Naive thymus-derived CD4-positive, alpha-beta T cell (primary cell): ENCODE data around the gene S100A10. TPM values are rescaled to one million over a fixed set of nuclear protein-coding genes. Genes with fewer than 3 reads are reported as not detected.

ENCODE experiments used
- ATAC-seq: fragments of 150-1000 bp; cut with Tn5 transposase; 2 replicates; pipeline ENCODE4 v1.10.0; 2021; ENCODE audit warnings: mild to moderate bottlenecking, moderate library complexity
- CTCF ChIA-PET: fragments of 350-600 bp; sonication (Branson Sonifier 250); formaldehyde crosslinking; loops from one replicate; lab custom pipeline; 2021; ENCODE audit warnings: antibody characterized with exemption; lab: Charles Lee
- POLR2A ChIA-PET: fragments of 350-600 bp; sonication (Branson Sonifier 250); formaldehyde crosslinking; loops from one replicate; lab custom pipeline; 2021; ENCODE audit warnings: antibody characterized with exemption, inconsistent platforms; lab: Charles Lee
- DNase-seq, 9 donors: peaks; one replicate each; pipeline versions ENCODE4 v3.0.0 to v3.0.0-alpha.2; 2020 to 2022; ENCODE audit warnings: mixed read lengths in 1 of 9
- H3K27ac ChIP-seq: one replicate; pipeline ENCODE4 v1.7.0; 2013; ENCODE audit warnings: mild to moderate bottlenecking, low read depth, low read length, moderate library complexity
- H3K27me3 ChIP-seq, 2 donors: one replicate each; pipeline ENCODE4 v1.7.0; 2013; ENCODE audit warnings: low read length in 2 of 2, mild to moderate bottlenecking in 2 of 2, moderate library complexity in 2 of 2; ENCODE audit not compliant: control insufficient read depth in 2 of 2, insufficient read depth in 2 of 2
- H3K36me3 ChIP-seq, 3 experiments: 1 replicate in 2 of 3; 2 replicates in 1 of 3; pipeline ENCODE4 v1.7.0; 2013; ENCODE audit warnings: low read length in 3 of 3, mild to moderate bottlenecking in 3 of 3, moderate library complexity in 1 of 3; ENCODE audit not compliant: insufficient read depth in 3 of 3, control insufficient read depth in 2 of 3
- H3K4me1 ChIP-seq, 2 donors: one replicate each; pipeline ENCODE4 v1.7.0; 2013; ENCODE audit warnings: low read length in 2 of 2, mild to moderate bottlenecking in 2 of 2, moderate library complexity in 1 of 2; ENCODE audit not compliant: control insufficient read depth in 2 of 2, insufficient read depth in 2 of 2
- H3K4me3 ChIP-seq: 2 replicates; pipeline ENCODE4 v1.7.0; 2013; ENCODE audit warnings: mild to moderate bottlenecking, low read length
- H3K9me3 ChIP-seq, 3 experiments: 1 replicate in 2 of 3; 2 replicates in 1 of 3; pipeline ENCODE4 v1.7.0; 2013; ENCODE audit warnings: low read length in 3 of 3; ENCODE audit not compliant: control insufficient read depth in 2 of 3
- H3K27ac Mint-ChIP-seq, 9 donors: one replicate each; pipeline ENCODE4 v1.8.0; 2020 to 2022; ENCODE audit warnings: mixed read lengths in 9 of 9, mild to moderate bottlenecking in 8 of 9, moderate library complexity in 5 of 9, inconsistent platforms in 2 of 9
- H3K27me3 Mint-ChIP-seq, 5 donors: one replicate each; pipeline ENCODE4 v1.8.0; 2021 to 2022; ENCODE audit warnings: mixed read lengths in 5 of 5, mild to moderate bottlenecking in 1 of 5
- H3K36me3 Mint-ChIP-seq, 5 donors: one replicate each; pipeline ENCODE4 v1.8.0; 2020 to 2022; ENCODE audit warnings: mixed read lengths in 5 of 5, mild to moderate bottlenecking in 3 of 5, inconsistent platforms in 1 of 5
- H3K4me1 Mint-ChIP-seq, 7 donors: one replicate each; pipeline ENCODE4 v1.8.0; 2020 to 2022; ENCODE audit warnings: mixed read lengths in 7 of 7, mild to moderate bottlenecking in 3 of 7, inconsistent platforms in 1 of 7
- H3K4me3 Mint-ChIP-seq, 10 donors: one replicate each; pipeline ENCODE4 v1.8.0; 2020 to 2022; ENCODE audit warnings: mild to moderate bottlenecking in 10 of 10, mixed read lengths in 10 of 10, moderate library complexity in 6 of 10, inconsistent platforms in 2 of 10
- H3K9me3 Mint-ChIP-seq, 11 donors: one replicate each; pipeline ENCODE4 v1.8.0; 2020 to 2022; ENCODE audit warnings: mixed read lengths in 11 of 11, mild to moderate bottlenecking in 4 of 11, inconsistent platforms in 1 of 11, moderate library complexity in 1 of 11
- intact Hi-C, 2 donors: fragments of 100-400 bp; cut with micrococcal nuclease; formaldehyde crosslinking; loops; one replicate each; pipeline ENCODE4 v1.15.1; 2023
- polyA plus RNA-seq, 2 donors: library from polyadenylated mRNA; unstranded; fragments of 300-500 nt; fragmentation: Illumina TruSeq; gene quantifications; one replicate each; pipeline ENCODE4 v1.2.3, GENCODE V29; 2021
- total RNA-seq, 6 experiments: library from RNA in 5 of 6; stranded (reverse) in 5 of 6; gene quantifications; 1 replicate in 5 of 6; 2 replicates in 1 of 6; pipeline ENCODE4 v1.2.3 and lab custom pipeline; 2021 to 2026

The S100A10 gene
- total and polyA plus RNA-seq, 7 experiments from 2014 or later: 131 to 492 (median 329) TPM

GRCh38 chr1:151977662-151978230, 15.9 kb downstream of the S100A10 start:
- H3K4me3 ChIP-seq: no peak overlapping the region
- H3K4me1 Mint-ChIP-seq: peaks cover 5 to 24% (median 7%) of the 10 kb centered on the region in 7 donors
- DNase-seq (no peak), ATAC-seq (no peak)
- H3K27ac Mint-ChIP-seq: no peak overlapping the region
- peaks cover 0 to 22% (median 0%) of the 10 kb centered on the region in 5 donors for H3K27me3 Mint-ChIP-seq
- intact Hi-C loops: no loop called here
- POLR2A ChIA-PET: no interaction called here
- no peaks in the 10 kb centered on the region for H3K27me3 ChIP-seq
- no peaks in the 10 kb centered on the region for H3K9me3 Mint-ChIP-seq
- H3K9me3 ChIP-seq: no peaks in the 10 kb centered on the region
- no peaks in the 10 kb centered on the region for H3K4me1 ChIP-seq
- peaks cover 0 to 10% (median 7%) of the 10 kb centered on the region in 3 experiments for H3K36me3 ChIP-seq
- peaks cover 6 to 30% (median 8%) of the 10 kb centered on the region in 5 donors for H3K36me3 Mint-ChIP-seq
- CTCF ChIA-PET: interaction anchor here (0.8 to 3.9 kb wide), 3 partner anchors 10 to 57 kb away, joined by 3 to 28 read pairs (median 3); no protein-coding TSS in a partner anchor
- no peak overlapping the region for H3K27ac ChIP-seq
- H3K4me3 Mint-ChIP-seq: no peak overlapping the region

DNA sequence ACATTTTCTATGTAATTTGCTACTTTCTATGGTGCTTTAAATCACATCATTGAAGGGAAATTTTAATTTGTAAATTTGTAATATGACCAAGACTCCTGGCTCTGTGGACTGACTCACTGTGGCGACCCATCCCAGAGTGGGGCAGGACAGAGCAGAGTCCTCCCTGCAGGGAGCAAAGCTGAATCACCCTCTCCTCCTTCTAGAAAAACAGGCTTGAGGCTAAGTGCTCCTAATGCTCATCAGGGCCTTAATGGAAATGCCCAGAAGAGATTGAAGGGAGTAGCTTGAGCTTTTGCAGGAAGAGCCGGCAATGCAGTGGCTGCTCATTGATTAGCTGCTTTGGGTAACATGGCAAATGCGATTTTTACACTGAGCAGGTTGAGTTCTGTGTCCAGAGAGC, 16.8 kb downstream of the S100A10 start:
- H3K27me3 ChIP-seq: no peaks in the 10 kb centered on the region
- POLR2A ChIA-PET: no interaction called here
- no peak for DNase-seq
- Mint-ChIP-seq H3K27me3 (peaks cover 0 to 22% (median 0%) of the 10 kb centered on the region in 5 donors), H3K4me3 (no peak overlapping the region), H3K27ac (no peak overlapping the region), H3K9me3 (no peaks in the 10 kb centered on the region), H3K4me1 (peaks cover 5 to 25% (median 7%) of the 10 kb centered on the region in 7 donors), H3K36me3 (peaks cover 0 to 22% (median 8%) of the 10 kb centered on the region in 5 donors)
- H3K9me3 ChIP-seq: no peaks in the 10 kb centered on the region
- ATAC-seq: no peak
- H3K4me1 ChIP-seq: peaks cover 0 to 4% of the 10 kb centered on the region in 2 donors
- intact Hi-C loops: no loop called here
- no peak overlapping the region for H3K27ac ChIP-seq
- H3K36me3 ChIP-seq: peaks cover 0 to 6% (median 0%) of the 10 kb centered on the region in 3 experiments
- no peak overlapping the region for H3K4me3 ChIP-seq
- CTCF ChIA-PET: interaction anchor here (1.1 to 3.9 kb wide), 3 partner anchors 9 to 58 kb away, joined by 3 to 28 read pairs (median 5); no protein-coding TSS in a partner anchor

GRCh38 chr1:151976015-151976343, 17.7 kb downstream of the S100A10 start:
- no peak overlapping the region for H3K4me3 ChIP-seq
- POLR2A ChIA-PET: interaction anchor here (0.6 to 1.0 kb wide), 3 partner anchors 17 to 29 kb away, joined by 3 read pairs; no protein-coding TSS in a partner anchor
- no peaks in the 10 kb centered on the region for H3K27me3 ChIP-seq
- H3K9me3 ChIP-seq: no peaks in the 10 kb centered on the region
- peaks cover 5 to 25% (median 7%) of the 10 kb centered on the region in 7 donors for H3K4me1 Mint-ChIP-seq
- peaks cover 0 to 4% of the 10 kb centered on the region in 2 donors for H3K4me1 ChIP-seq
- peaks cover 0 to 22% (median 0%) of the 10 kb centered on the region in 5 donors for H3K27me3 Mint-ChIP-seq
- no peak for ATAC-seq
- H3K36me3 ChIP-seq: peaks cover 0 to under 1% (median 0%) of the 10 kb centered on the region in 3 experiments
- no peaks in the 10 kb centered on the region for H3K9me3 Mint-ChIP-seq
- no peak overlapping the region for H3K27ac Mint-ChIP-seq
- CTCF ChIA-PET: interaction anchor here (1.4 to 3.9 kb wide), 2 partner anchors 8 to 24 kb away, joined by 5 to 28 read pairs; no protein-coding TSS in a partner anchor
- H3K36me3 Mint-ChIP-seq: peaks cover 0 to 16% (median 2%) of the 10 kb centered on the region in 5 donors
- no peak overlapping the region for H3K4me3 Mint-ChIP-seq
- H3K27ac ChIP-seq: no peak overlapping the region
- intact Hi-C loops: no loop called here
- no peak for DNase-seq

- ATAC-seq: no peak
- no peaks in the 10 kb centered on the region for H3K9me3 Mint-ChIP-seq
- Histone ChIP-seq H3K4me1 (peaks cover 0 to 4% of the 10 kb centered on the region in 2 donors), H3K27ac (no peak overlapping the region), H3K4me3 (no peak overlapping the region), H3K27me3 (no peaks in the 10 kb centered on the region), H3K36me3 (no peaks in the 10 kb centered on the region), H3K9me3 (no peaks in the 10 kb centered on the region)
- POLR2A ChIA-PET: interaction anchor here (0.6 to 1.0 kb wide), 4 partner anchors 17 to 29 kb away, joined by 3 read pairs; no protein-coding TSS in a partner anchor
- no peak for DNase-seq
- intact Hi-C loops: no loop called here
- H3K4me1 Mint-ChIP-seq: peaks cover 5 to 25% (median 7%) of the 10 kb centered on the region in 7 donors
- H3K27me3 Mint-ChIP-seq: peaks cover 0 to 22% (median 0%) of the 10 kb centered on the region in 5 donors
- no peak overlapping the region for H3K4me3 Mint-ChIP-seq
- CTCF ChIA-PET: interaction anchor here (1.4 to 3.9 kb wide), 2 partner anchors 8 to 24 kb away, joined by 5 to 28 read pairs; no protein-coding TSS in a partner anchor
- H3K27ac Mint-ChIP-seq: no peak overlapping the region
- peaks cover 0 to 11% (median 0%) of the 10 kb centered on the region in 5 donors for H3K36me3 Mint-ChIP-seq
Measured at GRCh38 chr1:151975311-151976014, 18.2 kb downstream of the S100A10 start.

- no peaks in the 10 kb centered on the region for H3K36me3 Mint-ChIP-seq
- H3K4me1 Mint-ChIP-seq: peaks cover 5 to 23% (median 6%) of the 10 kb centered on the region in 7 donors
- no peak overlapping the region for H3K4me3 Mint-ChIP-seq
- no peak overlapping the region for H3K27ac Mint-ChIP-seq
- CTCF ChIA-PET: interaction anchor here (11.1 kb wide), 1 partner anchor 28 kb away, joined by 205 read pairs; no protein-coding TSS in a partner anchor
- intact Hi-C loops: loop anchor here in 1 of 2 donors (1.0 kb wide), 1 partner anchor 13 kb away; no protein-coding TSS in a partner anchor
- H3K9me3 Mint-ChIP-seq: no peaks in the 10 kb centered on the region
- peak; percentile 78 for ATAC-seq
- Histone ChIP-seq H3K9me3 (no peaks in the 10 kb centered on the region), H3K36me3 (no peaks in the 10 kb centered on the region), H3K27me3 (no peaks in the 10 kb centered on the region), H3K27ac (no peak overlapping the region), H3K4me3 (no peak overlapping the region), H3K4me1 (peaks cover 4 to 5% of the 10 kb centered on the region in 2 donors)
- POLR2A ChIA-PET: no interaction called here
- no peak for DNase-seq
- H3K27me3 Mint-ChIP-seq: peaks cover 0 to 17% (median 0%) of the 10 kb centered on the region in 5 donors
Measured at GRCh38 chr1:151972542-151973248, 21.0 kb downstream of the S100A10 start.

- no peaks in the 10 kb centered on the region for H3K36me3 Mint-ChIP-seq
- Histone ChIP-seq H3K27me3 (no peaks in the 10 kb centered on the region), H3K9me3 (no peaks in the 10 kb centered on the region), H3K36me3 (no peaks in the 10 kb centered on the region), H3K27ac (no peak overlapping the region), H3K4me3 (no peak overlapping the region), H3K4me1 (peaks cover 4 to 5% of the 10 kb centered on the region in 2 donors)
- ChIA-PET CTCF (interaction anchor here (0.6 to 11.1 kb wide), 4 partner anchors 26 to 83 kb away, joined by 3 to 205 read pairs (median 23); no protein-coding TSS in a partner anchor), POLR2A (interaction anchor here (1.1 to 3.0 kb wide), 2 partner anchors 23 to 30 kb away, joined by 3 to 13 read pairs; partner anchors contain the start of gene S100A10)
- ATAC-seq: no peak
- H3K9me3 Mint-ChIP-seq: no peaks in the 10 kb centered on the region
- H3K4me1 Mint-ChIP-seq: peaks cover 5 to 24% (median 7%) of the 10 kb centered on the region in 7 donors
- no peak overlapping the region for H3K4me3 Mint-ChIP-seq
- DNase-seq: no peak
- intact Hi-C loops: no loop called here
- H3K27me3 Mint-ChIP-seq: peaks cover 0 to 16% (median 0%) of the 10 kb centered on the region in 5 donors
- H3K27ac Mint-ChIP-seq: no peak overlapping the region
Measured at GRCh38 chr1:151970626-151971025, 23.0 kb downstream of the S100A10 start.
